ENCODE results near the gene ORAI3. TPM values are rescaled to one million over a fixed set of nuclear protein-coding genes. Genes with fewer than 3 reads are reported as not detected.

The ORAI3 gene
- total and polyA plus RNA-seq, 2 of the 13 experiments (the other 11 are each of a cell fraction or from before 2014, with no cell fraction given): 11.4 to 32.0 TPM

- TF ChIP-seq ZBTB40 (IDR thresholded peaks at IDR 0.05): no peak
- no peak for TF ChIP-seq ZBTB40 (CRISPR knock-in tag; IDR thresholded peaks at IDR 0.05)
- no peak for TF ChIP-seq PHF8 (CRISPR knock-in tag; IDR thresholded peaks at IDR 0.05)
- no peak; the same call in 1 of the 2 replicates for TF ChIP-seq MEF2D (CRISPR knock-in tag; IDR thresholded peaks at IDR 0.05)
- no peak for TF ChIP-seq RFXANK (CRISPR knock-in tag; IDR thresholded peaks at IDR 0.05)
- TF ChIP-seq, protein P1, sequence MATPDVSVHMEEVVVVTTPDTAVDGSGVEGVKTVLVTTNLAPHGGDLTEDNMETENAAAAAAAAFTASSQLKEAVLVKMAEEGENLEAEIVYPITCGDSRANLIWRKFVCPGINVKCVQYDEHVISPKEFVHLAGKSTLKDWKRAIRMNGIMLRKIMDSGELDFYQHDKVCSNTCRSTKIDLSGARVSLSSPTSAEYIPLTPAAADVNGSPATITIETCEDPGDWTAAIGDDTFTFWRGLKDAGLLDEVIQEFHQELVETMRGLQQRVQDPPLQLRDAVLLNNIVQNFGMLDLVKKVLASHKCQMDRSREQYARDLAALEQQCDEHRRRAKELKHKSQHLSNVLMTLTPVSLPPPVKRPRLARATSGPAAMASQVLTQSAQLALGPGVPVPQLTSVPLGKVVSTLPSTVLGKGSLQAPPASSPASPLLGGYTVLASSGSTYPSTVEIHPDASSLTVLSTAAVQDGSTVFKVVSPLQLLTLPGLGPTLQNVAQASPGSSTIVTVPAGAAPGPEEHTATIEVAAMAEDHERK (CRISPR knock-in tag; IDR thresholded peaks at IDR 0.05; ENCODE audit: low read depth): no peak
- peak; percentile 81 for TF ChIP-seq ZNF574 (CRISPR knock-in tag; IDR thresholded peaks at IDR 0.05)
- no peak for TF ChIP-seq ZNF7 (CRISPR knock-in tag; IDR thresholded peaks at IDR 0.05)
- TF ChIP-seq BHLHE40 (IDR thresholded peaks at IDR 0.05; ENCODE audit: low read length): 0 out of 2 replicates have a peak, but pooled peaks have one; percentile 5
- no peak for TF ChIP-seq ZBTB3 (CRISPR knock-in tag; IDR thresholded peaks at IDR 0.05; ENCODE audit: borderline replicate concordance, low read depth)
- TF ChIP-seq DZIP1 (CRISPR knock-in tag; IDR thresholded peaks at IDR 0.05): peak; percentile 52; the same call in 1 of the 2 replicates
- no peak for TF ChIP-seq ZNF337 (CRISPR knock-in tag; IDR thresholded peaks at IDR 0.05; ENCODE audit: borderline replicate concordance, low read depth)
Measured at GRCh38 chr16:30941600-30942425, 7.1 kb upstream of the ORAI3 start (continued).
